CD4-positive, alpha-beta T cell treated with Interleukin-6 for 4 hours (primary cell): ENCODE results near the gene ARMC10.
"Not testable (repeated sequence)": the region's sequence is repeated elsewhere in the genome, so short reads cannot be mapped to it uniquely, and the experiment has no call there.

Source experiments
- DNase-seq: peaks from one replicate; pipeline ENCODE4 v3.0.0-alpha.2; 2020; ENCODE audit warnings: mixed read lengths

Gene ARMC10

GRCh38 chr7:103129702-103130549 is 55.0 kb downstream of the ARMC10 start:
- no peak for DNase-seq

- no peak for DNase-seq
Measured at GRCh38 chr7:103130901-103131624, 56.1 kb downstream of the ARMC10 start.

- DNase-seq = no peak
Measured at GRCh38 chr7:103132995-103133688, 58.2 kb downstream of the ARMC10 start.

- no peak for DNase-seq
Measured at GRCh38 chr7:103134836-103135554, 60.1 kb downstream of the ARMC10 start.

- no peak for DNase-seq
Measured at GRCh38 chr7:103140061-103140460, 65.1 kb downstream of the ARMC10 start.

- DNase-seq = no peak
Measured at GRCh38 chr7:103140685-103141084, 65.7 kb downstream of the ARMC10 start.

- no peak for DNase-seq
Measured at GRCh38 chr7:103141753-103142404, 66.9 kb downstream of the ARMC10 start.

GRCh38 chr7:103142494-103142893 is 67.6 kb downstream of the ARMC10 start:
- no peak for DNase-seq

- no peak for DNase-seq
Measured at GRCh38 chr7:103143868-103144267, 68.9 kb downstream of the ARMC10 start.

GRCh38 chr7:103144754-103145153 is 69.8 kb downstream of the ARMC10 start:
- DNase-seq = not testable (repeated sequence)

- no peak for DNase-seq
Measured at GRCh38 chr7:103148131-103148993, 73.4 kb downstream of the ARMC10 start.
